Activated CD8-positive, alpha-beta T cell treated with anti-CD3 and anti-CD28 coated beads for 36 hours (primary cell): ENCODE results near the gene GPRIN3. TPM values are rescaled to one million over a fixed set of nuclear protein-coding genes. Genes with fewer than 3 reads are reported as not detected.
"Not testable (repeated sequence)": the region's sequence is repeated elsewhere in the genome, so short reads cannot be mapped to it uniquely, and the experiment has no call there.

ENCODE experiments used
- ATAC-seq: fragments of 200-7000 bp; cut with Tn5 transposase; one replicate; pipeline ENCODE4 v1.10.0; 2021; ENCODE audit warnings: mild to moderate bottlenecking, moderate library complexity
- CTCF ChIA-PET: fragments of 350-600 bp; sonication (Branson Sonifier 250); formaldehyde crosslinking; loops from one replicate; lab custom pipeline; 2021; ENCODE audit warnings: antibody characterized with exemption; lab: Charles Lee
- POLR2A ChIA-PET: fragments of 350-600 bp; sonication (Branson Sonifier 250); formaldehyde crosslinking; loops from one replicate; lab custom pipeline; 2021; ENCODE audit warnings: antibody characterized with exemption; lab: Charles Lee
- DNase-seq: peaks from one replicate; pipeline ENCODE4 v3.0.0-alpha.2; 2020
- H3K27ac Mint-ChIP-seq: one replicate; pipeline ENCODE4 v1.8.0; 2021; ENCODE audit warnings: mild to moderate bottlenecking, mixed read lengths
- H3K27me3 Mint-ChIP-seq: one replicate; pipeline ENCODE4 v1.8.0; 2021; ENCODE audit warnings: mixed read lengths
- H3K36me3 Mint-ChIP-seq: one replicate; pipeline ENCODE4 v1.8.0; 2021; ENCODE audit warnings: low read depth, mixed read lengths
- H3K4me1 Mint-ChIP-seq: one replicate; pipeline ENCODE4 v1.8.0; 2021; ENCODE audit warnings: low read depth, mixed read lengths
- H3K4me3 Mint-ChIP-seq: one replicate; pipeline ENCODE4 v1.8.0; 2021; ENCODE audit warnings: mild to moderate bottlenecking, moderate library complexity, mixed read lengths
- H3K9me3 Mint-ChIP-seq: one replicate; pipeline ENCODE4 v1.8.0; 2021; ENCODE audit warnings: mixed read lengths
- intact Hi-C: fragments of 100-400 bp; cut with micrococcal nuclease; formaldehyde crosslinking; loops from one replicate; pipeline ENCODE4 v1.10.0; 2022
- total RNA-seq, 2 experiments: library from RNA; stranded (reverse); gene quantifications; one replicate each; pipeline ENCODE4 v1.2.3, GENCODE V29; 2021
- TF ChIP-seq, protein P1 (sequence below): fragments of 200-600 bp; IDR thresholded peaks from one replicate; pipeline ENCODE4 v1.8.0; 2022; ENCODE audit warnings: antibody characterized with exemption, mild to moderate bottlenecking

Gene GPRIN3
- total RNA-seq, 2 experiments from 2014 or later = 10.6 to 11.8 TPM

- ChIA-PET CTCF (interaction anchor here (0.7 to 2.3 kb wide), 6 partner anchors 20 to 180 kb away, joined by 3 to 8 read pairs (median 3); no protein-coding TSS in a partner anchor), POLR2A (interaction anchor here (0.9 to 1.5 kb wide), 4 partner anchors 18 to 212 kb away, joined by 3 to 4 read pairs (median 3); partner anchors contain the start of gene GPRIN3)
- no peak for ATAC-seq
- Mint-ChIP-seq H3K4me3 (no peak overlapping the region), H3K9me3 (peaks cover 3% of the 10 kb centered on the region), H3K27ac (peak overlapping the region; percentile 25), H3K4me1 (peaks cover 71% of the 10 kb centered on the region), H3K27me3 (no peaks in the 10 kb centered on the region), H3K36me3 (peaks cover 8% of the 10 kb centered on the region)
- TF ChIP-seq, protein P1, sequence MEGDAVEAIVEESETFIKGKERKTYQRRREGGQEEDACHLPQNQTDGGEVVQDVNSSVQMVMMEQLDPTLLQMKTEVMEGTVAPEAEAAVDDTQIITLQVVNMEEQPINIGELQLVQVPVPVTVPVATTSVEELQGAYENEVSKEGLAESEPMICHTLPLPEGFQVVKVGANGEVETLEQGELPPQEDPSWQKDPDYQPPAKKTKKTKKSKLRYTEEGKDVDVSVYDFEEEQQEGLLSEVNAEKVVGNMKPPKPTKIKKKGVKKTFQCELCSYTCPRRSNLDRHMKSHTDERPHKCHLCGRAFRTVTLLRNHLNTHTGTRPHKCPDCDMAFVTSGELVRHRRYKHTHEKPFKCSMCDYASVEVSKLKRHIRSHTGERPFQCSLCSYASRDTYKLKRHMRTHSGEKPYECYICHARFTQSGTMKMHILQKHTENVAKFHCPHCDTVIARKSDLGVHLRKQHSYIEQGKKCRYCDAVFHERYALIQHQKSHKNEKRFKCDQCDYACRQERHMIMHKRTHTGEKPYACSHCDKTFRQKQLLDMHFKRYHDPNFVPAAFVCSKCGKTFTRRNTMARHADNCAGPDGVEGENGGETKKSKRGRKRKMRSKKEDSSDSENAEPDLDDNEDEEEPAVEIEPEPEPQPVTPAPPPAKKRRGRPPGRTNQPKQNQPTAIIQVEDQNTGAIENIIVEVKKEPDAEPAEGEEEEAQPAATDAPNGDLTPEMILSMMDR = no peak
- DNase-seq = no peak
- intact Hi-C loops = loop anchor here (5.0 kb wide), 1 partner anchor 34 kb away; no protein-coding TSS in a partner anchor
Measured at GRCh38 chr4:89258506-89258905, 49.1 kb downstream of the GPRIN3 start.

GRCh38 chr4:89257376-89257775, 50.2 kb downstream of the GPRIN3 start:
- DNase-seq (no peak), ATAC-seq (no peak)
- peaks cover 8% of the 10 kb centered on the region for H3K36me3 Mint-ChIP-seq
- no peaks in the 10 kb centered on the region for H3K27me3 Mint-ChIP-seq
- H3K9me3 Mint-ChIP-seq = peaks cover 3% of the 10 kb centered on the region
- H3K4me1 Mint-ChIP-seq = peaks cover 69% of the 10 kb centered on the region
- H3K27ac Mint-ChIP-seq = peak overlapping the region; percentile 26
- CTCF ChIA-PET = interaction anchor here (0.9 to 2.3 kb wide), 3 partner anchors 12 to 41 kb away, joined by 3 to 8 read pairs (median 3); no protein-coding TSS in a partner anchor
- H3K4me3 Mint-ChIP-seq = no peak overlapping the region
- TF ChIP-seq, protein P1 = no peak
- POLR2A ChIA-PET = interaction anchor here (0.6 to 1.9 kb wide), 3 partner anchors 9 to 133 kb away, joined by 3 to 5 read pairs (median 4); no protein-coding TSS in a partner anchor
- intact Hi-C loops = loop anchor here (5.0 kb wide), 1 partner anchor 35 kb away; no protein-coding TSS in a partner anchor

DNA sequence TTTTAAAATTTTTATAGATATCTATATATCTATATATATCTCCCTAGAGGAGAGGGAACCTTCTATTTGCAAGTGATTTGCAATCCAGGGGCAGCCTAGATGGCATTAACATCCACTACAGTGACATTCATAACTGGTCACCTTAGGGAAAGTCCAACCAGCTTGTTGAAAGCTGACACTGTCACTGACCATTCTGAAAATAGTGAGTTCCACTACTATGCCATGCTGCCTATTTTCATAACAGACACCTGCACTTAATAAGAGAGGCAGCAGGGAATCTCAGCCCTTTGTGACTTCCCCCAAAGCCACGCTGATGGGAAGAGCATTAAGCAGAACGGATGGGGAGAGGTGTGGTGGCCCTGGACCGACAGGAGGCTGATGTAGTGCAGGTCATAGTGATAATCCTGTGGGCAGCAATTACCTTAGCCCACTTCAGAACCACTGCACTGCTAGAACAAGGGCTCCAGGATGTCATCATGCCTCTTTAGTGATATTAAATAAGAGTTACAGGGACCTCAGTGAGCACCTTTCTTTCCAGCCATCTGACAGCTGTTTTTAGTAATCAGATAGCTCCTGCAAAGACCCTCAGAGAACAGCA, 51.3 kb downstream of the GPRIN3 start:
- intact Hi-C loops = loop anchor here (5.0 kb wide), 1 partner anchor 36 kb away; no protein-coding TSS in a partner anchor

DNA sequence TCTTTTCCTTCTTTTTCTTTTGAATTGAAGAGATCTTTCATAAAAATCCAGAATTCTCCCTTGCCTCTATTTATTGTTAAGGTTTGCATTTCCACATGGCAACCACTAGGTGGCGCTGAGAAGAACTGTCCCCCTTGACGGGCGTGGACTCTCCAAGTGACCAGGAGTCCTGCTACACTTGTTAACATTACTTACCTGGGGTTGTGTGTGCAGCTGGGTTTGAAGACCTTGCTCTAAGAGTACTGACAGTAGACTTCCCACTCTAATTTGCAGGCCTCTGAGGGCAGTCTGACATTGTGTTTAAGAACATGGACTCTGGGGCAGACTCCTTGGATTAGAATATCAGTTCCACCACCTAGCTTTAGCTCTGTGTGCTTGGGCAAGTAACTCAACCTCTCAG, 52.8 kb downstream of the GPRIN3 start:
- Mint-ChIP-seq H3K27me3 (no peaks in the 10 kb centered on the region), H3K9me3 (peaks cover 3% of the 10 kb centered on the region), H3K27ac (peak overlapping the region; percentile 75), H3K4me1 (peaks cover 61% of the 10 kb centered on the region), H3K4me3 (no peak overlapping the region), H3K36me3 (peaks cover 10% of the 10 kb centered on the region)
- TF ChIP-seq, protein P1 = peak; percentile 86
- DNase-seq = peak; percentile 48
- intact Hi-C loops = loop anchor here (5.0 kb wide), 1 partner anchor 37 kb away; no protein-coding TSS in a partner anchor
- peak; percentile 76 for ATAC-seq
- CTCF ChIA-PET = interaction anchor here (0.8 to 3.3 kb wide), 28 partner anchors 9 to 239 kb away, joined by 3 to 28 read pairs (median 4); partner anchors contain the start of gene GPRIN3
- POLR2A ChIA-PET = interaction anchor here (1.1 to 1.7 kb wide), 3 partner anchors 40 to 45 kb away, joined by 3 read pairs; no protein-coding TSS in a partner anchor

More for the DNA sequence above, 51.3 kb downstream of the GPRIN3 start:
- Mint-ChIP-seq H3K4me3 (no peak overlapping the region), H3K27me3 (no peaks in the 10 kb centered on the region), H3K27ac (peak overlapping the region; percentile 67), H3K4me1 (peaks cover 74% of the 10 kb centered on the region), H3K36me3 (peaks cover 8% of the 10 kb centered on the region), H3K9me3 (peaks cover 3% of the 10 kb centered on the region)
- TF ChIP-seq, protein P1 = no peak
- DNase-seq = no peak
- CTCF ChIA-PET = interaction anchor here (0.9 to 3.3 kb wide), 13 partner anchors 10 to 179 kb away, joined by 3 to 28 read pairs (median 5); partner anchors contain the start of gene GPRIN3
- ATAC-seq = no peak
- POLR2A ChIA-PET = interaction anchor here (1.0 to 1.9 kb wide), 4 partner anchors 8 to 42 kb away, joined by 3 to 5 read pairs (median 3); no protein-coding TSS in a partner anchor

- peaks cover 57% of the 10 kb centered on the region for H3K4me1 Mint-ChIP-seq
- ATAC-seq = not testable (repeated sequence)
Measured at GRCh38 chr4:89254347-89254746, 53.3 kb downstream of the GPRIN3 start.

More at GRCh38 chr4:89254347-89254746, 53.3 kb downstream of the GPRIN3 start:
- H3K27ac Mint-ChIP-seq, H3K4me3 Mint-ChIP-seq, H3K9me3 Mint-ChIP-seq, DNase-seq, H3K27me3 Mint-ChIP-seq, intact Hi-C loops: not testable (repeated sequence)
- ChIA-PET POLR2A (interaction anchor here (1.3 to 1.7 kb wide), 2 partner anchors 44 to 46 kb away, joined by 3 read pairs; no protein-coding TSS in a partner anchor), CTCF (interaction anchor here (1.0 to 3.3 kb wide), 19 partner anchors 10 to 205 kb away, joined by 3 to 28 read pairs (median 5); no protein-coding TSS in a partner anchor)
- H3K36me3 Mint-ChIP-seq = peaks cover 13% of the 10 kb centered on the region
